ENCODE results near the gene CD300A. TPM values are rescaled to one million over a fixed set of nuclear protein-coding genes. Genes with fewer than 3 reads are reported as not detected.
A peak's percentile ranks its signal among the peaks of the same experiment; 100 is the strongest.

CD300A gene
- total RNA-seq, 1 experiment from 2014 or later: not detected

- Histone ChIP-seq H3K27me3 (replicated peaks) (peaks cover 29% of the 10 kb centered on the region), H3K4me3 (no peak overlapping the region), H3K4me1 (replicated peaks) (no peaks in the 10 kb centered on the region), H3K9me3 (replicated peaks) (0 out of 2 replicates have a peak, but pooled peaks cover 2% of the 10 kb centered on the region), H3K27ac (no peak overlapping the region), H3K36me3 (no peaks in the 10 kb centered on the region)
- peak in 1 of 2 experiments; percentile 21 for DNase-seq (ENCODE audit: low read depth in 1 of 2, low spot score in 2 of 2)
These were observed 60.2 kb downstream of the CD300A start for GRCh38 chr17:74526681-74527080.

GRCh38 chr17:74527081-74527480 is 60.6 kb downstream of the CD300A start:
- H3K36me3 ChIP-seq: no peaks in the 10 kb centered on the region
- H3K27ac ChIP-seq: no peak overlapping the region
- no peak overlapping the region for H3K4me3 ChIP-seq
- peak in 1 of 2 experiments; percentile 30 for DNase-seq (ENCODE audit: low read depth in 1 of 2, low spot score in 2 of 2)
- no peaks in the 10 kb centered on the region for H3K4me1 ChIP-seq (replicated peaks)
- 0 out of 2 replicates have a peak, but pooled peaks cover 2% of the 10 kb centered on the region for H3K9me3 ChIP-seq (replicated peaks)
- peaks cover 31% of the 10 kb centered on the region for H3K27me3 ChIP-seq (replicated peaks)

DNA sequence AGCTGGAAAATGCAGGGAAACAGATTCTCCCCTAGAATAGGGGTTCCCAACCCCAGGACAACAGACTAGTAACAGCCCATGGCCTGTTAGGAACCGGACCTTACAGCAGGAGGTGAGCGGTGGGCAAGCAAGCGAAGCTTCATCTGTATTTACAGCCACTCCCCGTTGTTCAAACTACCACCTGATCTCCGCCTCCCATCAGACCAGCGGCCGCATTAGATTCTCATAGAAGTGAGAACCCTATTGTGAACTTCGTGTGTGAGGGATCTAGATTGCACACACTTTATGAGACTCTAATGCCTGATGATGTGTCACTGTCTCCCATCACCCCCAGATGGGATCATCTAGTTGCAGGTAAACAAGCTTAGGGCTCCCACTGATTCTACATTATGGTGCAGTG is 61.3 kb downstream of the CD300A start:
- Histone ChIP-seq H3K9me3 (replicated peaks) (0 out of 2 replicates have a peak, but pooled peaks cover 2% of the 10 kb centered on the region), H3K27me3 (replicated peaks) (peaks cover 32% of the 10 kb centered on the region), H3K4me1 (replicated peaks) (no peaks in the 10 kb centered on the region), H3K27ac (no peak overlapping the region), H3K4me3 (no peak overlapping the region), H3K36me3 (no peaks in the 10 kb centered on the region)
- DNase-seq (ENCODE audit: low read depth in 1 of 2, low spot score in 2 of 2): peak in 1 of 2 experiments; percentile 25

GRCh38 chr17:74528491-74529199 is 62.2 kb downstream of the CD300A start:
- Histone ChIP-seq H3K9me3 (replicated peaks) (no peaks in the 10 kb centered on the region), H3K27me3 (replicated peaks) (peaks cover 37% of the 10 kb centered on the region), H3K4me1 (replicated peaks) (no peaks in the 10 kb centered on the region), H3K27ac (no peak overlapping the region), H3K4me3 (no peak overlapping the region), H3K36me3 (no peaks in the 10 kb centered on the region)
- DNase-seq (ENCODE audit: low read depth in 1 of 2, low spot score in 2 of 2): peak in 1 of 2 experiments; percentile 30

- Histone ChIP-seq H3K27ac (no peak overlapping the region), H3K27me3 (replicated peaks) (peaks cover 37% of the 10 kb centered on the region), H3K4me1 (replicated peaks) (no peaks in the 10 kb centered on the region), H3K9me3 (replicated peaks) (no peaks in the 10 kb centered on the region), H3K4me3 (no peak overlapping the region), H3K36me3 (no peaks in the 10 kb centered on the region)
- no peak for DNase-seq (ENCODE audit: low read depth in 1 of 2, low spot score in 2 of 2)
These were observed 62.8 kb downstream of the CD300A start for GRCh38 chr17:74529243-74529642.

DNA sequence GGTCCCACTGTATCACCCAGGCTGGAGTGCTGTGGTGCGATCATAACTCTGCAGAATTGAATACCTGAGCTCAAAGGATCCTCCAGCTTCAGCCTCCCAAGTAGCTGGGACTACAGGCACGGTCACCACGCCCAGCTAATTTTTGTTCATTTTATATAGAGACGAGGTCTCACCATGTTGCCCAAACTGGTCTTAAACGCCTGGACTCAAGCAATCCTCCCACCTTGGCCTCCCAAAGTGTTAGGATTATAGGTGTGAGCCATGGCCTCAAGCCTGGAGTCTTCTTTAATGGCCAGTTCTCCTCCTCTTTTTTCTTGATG is 64.4 kb downstream of the CD300A start:
- no peak for DNase-seq (ENCODE audit: low read depth in 1 of 2, low spot score in 2 of 2)

GRCh38 chr17:74531231-74531761 is 64.9 kb downstream of the CD300A start, which contains the start of gene CD300LB:
Gene CD300LB (minus strand): TSS chr17:74531475. CDS start chr17:74531350, 125 bp downstream.
- H3K27me3 ChIP-seq (replicated peaks): peaks cover 40% of the 10 kb centered on the region
- no peaks in the 10 kb centered on the region for H3K4me1 ChIP-seq (replicated peaks)
- H3K27ac ChIP-seq: no peak within 1 kb of the TSS
- H3K36me3 ChIP-seq: no peaks in the 10 kb centered on the region
- H3K4me3 ChIP-seq: no peak within 1 kb of the TSS
- peak in 1 of 2 experiments; percentile 42 for DNase-seq (ENCODE audit: low read depth in 1 of 2, low spot score in 2 of 2)
- H3K9me3 ChIP-seq (replicated peaks): no peaks in the 10 kb centered on the region

More for the DNA sequence above, 64.4 kb downstream of the CD300A start:
- Histone ChIP-seq H3K27ac (no peak overlapping the region), H3K4me1 (replicated peaks) (no peaks in the 10 kb centered on the region), H3K27me3 (replicated peaks) (peaks cover 42% of the 10 kb centered on the region), H3K4me3 (no peak overlapping the region), H3K36me3 (no peaks in the 10 kb centered on the region), H3K9me3 (replicated peaks) (no peaks in the 10 kb centered on the region)

- Histone ChIP-seq H3K36me3 (no peaks in the 10 kb centered on the region), H3K27ac (no peak overlapping the region), H3K4me3 (no peak overlapping the region), H3K4me1 (replicated peaks) (no peaks in the 10 kb centered on the region), H3K27me3 (replicated peaks) (peaks cover 47% of the 10 kb centered on the region), H3K9me3 (replicated peaks) (no peaks in the 10 kb centered on the region)
- peak in 1 of 2 experiments; percentile 31 for DNase-seq (ENCODE audit: low read depth in 1 of 2, low spot score in 2 of 2)
These were observed 65.7 kb downstream of the CD300A start for GRCh38 chr17:74532115-74532514.

Other genes starting within 250 kb of the CD300A start
- not detected in 2 replicates for gene DNAI2, start 192.4 kb upstream of the CD300A start, total RNA-seq (2014; rRNA removed; shearing (Covaris generic))
- gene KIF19, start 140.4 kb upstream of the CD300A start, total RNA-seq (2014; rRNA removed; shearing (Covaris generic)): not detected in 2 replicates
- gene BTBD17, start 104.8 kb upstream of the CD300A start, total RNA-seq (2014; rRNA removed; shearing (Covaris generic)): not detected in 2 replicates
- not detected in 2 replicates for gene GPR142, start 99.1 kb upstream of the CD300A start, total RNA-seq (2014; rRNA removed; shearing (Covaris generic))
- gene GPRC5C, start 34.5 kb upstream of the CD300A start, total RNA-seq (2014; rRNA removed; shearing (Covaris generic)): 46.5 and 48.4 TPM in 2 replicates
- not detected in 2 replicates for gene CD300LB, start 64.8 kb downstream of the CD300A start, total RNA-seq (2014; rRNA removed; shearing (Covaris generic))
- gene CD300C, start 79.5 kb downstream of the CD300A start, total RNA-seq (2014; rRNA removed; shearing (Covaris generic)): not detected in 2 replicates
- not detected in 2 replicates for gene CD300H, start 100.9 kb downstream of the CD300A start, total RNA-seq (2014; rRNA removed; shearing (Covaris generic))
- not detected in 2 replicates for gene CD300LD, start 125.6 kb downstream of the CD300A start, total RNA-seq (2014; rRNA removed; shearing (Covaris generic))
- not detected in 2 replicates for gene CD300E, start 157.1 kb downstream of the CD300A start, total RNA-seq (2014; rRNA removed; shearing (Covaris generic))
- not detected in 2 replicates for gene CD300LF, start 246.3 kb downstream of the CD300A start, total RNA-seq (2014; rRNA removed; shearing (Covaris generic))